ENCODE data around the gene ANAPC15.

DNA sequence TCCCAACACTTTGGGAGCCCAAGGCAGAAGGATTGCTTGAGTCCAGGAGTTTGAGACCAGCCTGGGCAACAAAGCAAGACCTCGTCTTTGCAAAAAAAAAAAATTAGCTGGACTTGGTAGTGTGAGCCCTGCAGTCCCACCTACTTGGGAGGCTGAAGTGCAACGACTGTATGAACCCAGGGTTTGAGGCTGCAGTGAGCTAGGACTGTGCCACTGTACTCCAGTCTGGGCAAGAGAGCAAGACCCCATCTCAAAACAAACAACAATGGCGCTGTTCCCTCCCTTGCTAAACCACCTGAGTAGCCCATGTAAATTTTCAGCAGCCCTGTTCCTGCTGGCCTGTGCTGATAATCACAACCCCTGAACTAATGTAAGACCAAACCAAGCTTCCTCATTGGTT lies 12.5 kb downstream of the ANAPC15 start:
- TF ChIP-seq, protein P1, sequence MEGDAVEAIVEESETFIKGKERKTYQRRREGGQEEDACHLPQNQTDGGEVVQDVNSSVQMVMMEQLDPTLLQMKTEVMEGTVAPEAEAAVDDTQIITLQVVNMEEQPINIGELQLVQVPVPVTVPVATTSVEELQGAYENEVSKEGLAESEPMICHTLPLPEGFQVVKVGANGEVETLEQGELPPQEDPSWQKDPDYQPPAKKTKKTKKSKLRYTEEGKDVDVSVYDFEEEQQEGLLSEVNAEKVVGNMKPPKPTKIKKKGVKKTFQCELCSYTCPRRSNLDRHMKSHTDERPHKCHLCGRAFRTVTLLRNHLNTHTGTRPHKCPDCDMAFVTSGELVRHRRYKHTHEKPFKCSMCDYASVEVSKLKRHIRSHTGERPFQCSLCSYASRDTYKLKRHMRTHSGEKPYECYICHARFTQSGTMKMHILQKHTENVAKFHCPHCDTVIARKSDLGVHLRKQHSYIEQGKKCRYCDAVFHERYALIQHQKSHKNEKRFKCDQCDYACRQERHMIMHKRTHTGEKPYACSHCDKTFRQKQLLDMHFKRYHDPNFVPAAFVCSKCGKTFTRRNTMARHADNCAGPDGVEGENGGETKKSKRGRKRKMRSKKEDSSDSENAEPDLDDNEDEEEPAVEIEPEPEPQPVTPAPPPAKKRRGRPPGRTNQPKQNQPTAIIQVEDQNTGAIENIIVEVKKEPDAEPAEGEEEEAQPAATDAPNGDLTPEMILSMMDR (IDR thresholded peaks at IDR 0.05; ENCODE audit: low read depth, low read length, missing input control): no peak
- TF ChIP-seq EGR1 (IDR thresholded peaks at IDR 0.05; ENCODE audit: low read depth in 2 of 2): no peak
- TF ChIP-seq YY1 (IDR thresholded peaks at IDR 0.05): no peak
- no peak for TF ChIP-seq TAF1 (conservative IDR thresholded peaks at IDR 0.05)
- no peak for TF ChIP-seq JUND (IDR thresholded peaks at IDR 0.05)
- TF ChIP-seq RAD21 (IDR thresholded peaks at IDR 0.05): no peak
- TF ChIP-seq, protein P2, sequence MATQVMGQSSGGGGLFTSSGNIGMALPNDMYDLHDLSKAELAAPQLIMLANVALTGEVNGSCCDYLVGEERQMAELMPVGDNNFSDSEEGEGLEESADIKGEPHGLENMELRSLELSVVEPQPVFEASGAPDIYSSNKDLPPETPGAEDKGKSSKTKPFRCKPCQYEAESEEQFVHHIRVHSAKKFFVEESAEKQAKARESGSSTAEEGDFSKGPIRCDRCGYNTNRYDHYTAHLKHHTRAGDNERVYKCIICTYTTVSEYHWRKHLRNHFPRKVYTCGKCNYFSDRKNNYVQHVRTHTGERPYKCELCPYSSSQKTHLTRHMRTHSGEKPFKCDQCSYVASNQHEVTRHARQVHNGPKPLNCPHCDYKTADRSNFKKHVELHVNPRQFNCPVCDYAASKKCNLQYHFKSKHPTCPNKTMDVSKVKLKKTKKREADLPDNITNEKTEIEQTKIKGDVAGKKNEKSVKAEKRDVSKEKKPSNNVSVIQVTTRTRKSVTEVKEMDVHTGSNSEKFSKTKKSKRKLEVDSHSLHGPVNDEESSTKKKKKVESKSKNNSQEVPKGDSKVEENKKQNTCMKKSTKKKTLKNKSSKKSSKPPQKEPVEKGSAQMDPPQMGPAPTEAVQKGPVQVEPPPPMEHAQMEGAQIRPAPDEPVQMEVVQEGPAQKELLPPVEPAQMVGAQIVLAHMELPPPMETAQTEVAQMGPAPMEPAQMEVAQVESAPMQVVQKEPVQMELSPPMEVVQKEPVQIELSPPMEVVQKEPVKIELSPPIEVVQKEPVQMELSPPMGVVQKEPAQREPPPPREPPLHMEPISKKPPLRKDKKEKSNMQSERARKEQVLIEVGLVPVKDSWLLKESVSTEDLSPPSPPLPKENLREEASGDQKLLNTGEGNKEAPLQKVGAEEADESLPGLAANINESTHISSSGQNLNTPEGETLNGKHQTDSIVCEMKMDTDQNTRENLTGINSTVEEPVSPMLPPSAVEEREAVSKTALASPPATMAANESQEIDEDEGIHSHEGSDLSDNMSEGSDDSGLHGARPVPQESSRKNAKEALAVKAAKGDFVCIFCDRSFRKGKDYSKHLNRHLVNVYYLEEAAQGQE (IDR thresholded peaks at IDR 0.05): no peak
- no peak for TF ChIP-seq ATF3 (IDR thresholded peaks at IDR 0.05)
- no peak for TF ChIP-seq MAX (IDR thresholded peaks at IDR 0.05)
- no peak for TF ChIP-seq SP1 (IDR thresholded peaks at IDR 0.05)
- TF ChIP-seq, protein P3, sequence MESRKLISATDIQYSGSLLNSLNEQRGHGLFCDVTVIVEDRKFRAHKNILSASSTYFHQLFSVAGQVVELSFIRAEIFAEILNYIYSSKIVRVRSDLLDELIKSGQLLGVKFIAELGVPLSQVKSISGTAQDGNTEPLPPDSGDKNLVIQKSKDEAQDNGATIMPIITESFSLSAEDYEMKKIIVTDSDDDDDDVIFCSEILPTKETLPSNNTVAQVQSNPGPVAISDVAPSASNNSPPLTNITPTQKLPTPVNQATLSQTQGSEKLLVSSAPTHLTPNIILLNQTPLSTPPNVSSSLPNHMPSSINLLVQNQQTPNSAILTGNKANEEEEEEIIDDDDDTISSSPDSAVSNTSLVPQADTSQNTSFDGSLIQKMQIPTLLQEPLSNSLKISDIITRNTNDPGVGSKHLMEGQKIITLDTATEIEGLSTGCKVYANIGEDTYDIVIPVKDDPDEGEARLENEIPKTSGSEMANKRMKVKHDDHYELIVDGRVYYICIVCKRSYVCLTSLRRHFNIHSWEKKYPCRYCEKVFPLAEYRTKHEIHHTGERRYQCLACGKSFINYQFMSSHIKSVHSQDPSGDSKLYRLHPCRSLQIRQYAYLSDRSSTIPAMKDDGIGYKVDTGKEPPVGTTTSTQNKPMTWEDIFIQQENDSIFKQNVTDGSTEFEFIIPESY (IDR thresholded peaks at IDR 0.05): no peak
- TF ChIP-seq FOXA1 (IDR thresholded peaks at IDR 0.05): no peak
- no peak for TF ChIP-seq GABPA (IDR thresholded peaks at IDR 0.05 in 1 of 2, conservative IDR thresholded peaks at IDR 0.05 in 1 of 2)
- TF ChIP-seq NR2F2 (IDR thresholded peaks at IDR 0.05): no peak

All from liver (tissue), 3 donors.